ENCODE results near the gene R3HDM4. TPM values are rescaled to one million over a fixed set of nuclear protein-coding genes. Genes with fewer than 3 reads are reported as not detected.

R3HDM4 gene
- total and polyA plus RNA-seq, 2 donors from 2014 or later: 47.4 to 71.4 TPM

- TF ChIP-seq, protein P1, sequence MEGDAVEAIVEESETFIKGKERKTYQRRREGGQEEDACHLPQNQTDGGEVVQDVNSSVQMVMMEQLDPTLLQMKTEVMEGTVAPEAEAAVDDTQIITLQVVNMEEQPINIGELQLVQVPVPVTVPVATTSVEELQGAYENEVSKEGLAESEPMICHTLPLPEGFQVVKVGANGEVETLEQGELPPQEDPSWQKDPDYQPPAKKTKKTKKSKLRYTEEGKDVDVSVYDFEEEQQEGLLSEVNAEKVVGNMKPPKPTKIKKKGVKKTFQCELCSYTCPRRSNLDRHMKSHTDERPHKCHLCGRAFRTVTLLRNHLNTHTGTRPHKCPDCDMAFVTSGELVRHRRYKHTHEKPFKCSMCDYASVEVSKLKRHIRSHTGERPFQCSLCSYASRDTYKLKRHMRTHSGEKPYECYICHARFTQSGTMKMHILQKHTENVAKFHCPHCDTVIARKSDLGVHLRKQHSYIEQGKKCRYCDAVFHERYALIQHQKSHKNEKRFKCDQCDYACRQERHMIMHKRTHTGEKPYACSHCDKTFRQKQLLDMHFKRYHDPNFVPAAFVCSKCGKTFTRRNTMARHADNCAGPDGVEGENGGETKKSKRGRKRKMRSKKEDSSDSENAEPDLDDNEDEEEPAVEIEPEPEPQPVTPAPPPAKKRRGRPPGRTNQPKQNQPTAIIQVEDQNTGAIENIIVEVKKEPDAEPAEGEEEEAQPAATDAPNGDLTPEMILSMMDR (IDR thresholded peaks at IDR 0.05; ENCODE audit: borderline replicate concordance, extremely low read depth, insufficient read depth): no peak
- DNase-seq (peak; percentile 79 to 96 (median 87)), FAIRE-seq (no peak)
- Histone ChIP-seq H3K36me3 (ENCODE audit: control insufficient read depth in 2 of 3, insufficient read depth in 3 of 3, low read length in 3 of 3) (no peaks in the 10 kb centered on the region), H3K4me3 (ENCODE audit: low read length in 3 of 3) (no peak overlapping the region), H3K27me3 (ENCODE audit: control insufficient read depth, insufficient read depth, low read length) (no peaks in the 10 kb centered on the region), H3K4me1 (ENCODE audit: control insufficient read depth in 2 of 3, insufficient read depth in 2 of 3, low read depth in 1 of 3, low read length in 3 of 3) (peaks cover 0 to 48% (median 9%) of the 10 kb centered on the region in 3 donors), H3K9ac (ENCODE audit: low read length in 3 of 3) (no peak overlapping the region), H3K27ac (ENCODE audit: low read depth in 2 of 2, low read length in 2 of 2) (peak overlapping the region; percentile 25 to 36), H3K9me3 (ENCODE audit: control insufficient read depth in 2 of 3, insufficient read depth in 1 of 3, low read length in 3 of 3) (no peaks in the 10 kb centered on the region)
- intact Hi-C loops (cut with DNase I): no loop called here
Observed at GRCh38 chr19:944171-944567, 31.1 kb upstream of the R3HDM4 start.

- TF ChIP-seq, protein P1 (IDR thresholded peaks at IDR 0.05; ENCODE audit: borderline replicate concordance, extremely low read depth, insufficient read depth): no peak
- intact Hi-C loops (cut with DNase I): no loop called here
- Histone ChIP-seq H3K9ac (ENCODE audit: low read length in 3 of 3) (no peak overlapping the region), H3K9me3 (ENCODE audit: control insufficient read depth in 2 of 3, insufficient read depth in 1 of 3, low read length in 3 of 3) (no peaks in the 10 kb centered on the region), H3K36me3 (ENCODE audit: control insufficient read depth in 2 of 3, insufficient read depth in 3 of 3, low read length in 3 of 3) (no peaks in the 10 kb centered on the region), H3K27me3 (ENCODE audit: control insufficient read depth, insufficient read depth, low read length) (no peaks in the 10 kb centered on the region), H3K27ac (ENCODE audit: low read depth in 2 of 2, low read length in 2 of 2) (no peak overlapping the region), H3K4me1 (ENCODE audit: control insufficient read depth in 2 of 3, insufficient read depth in 2 of 3, low read depth in 1 of 3, low read length in 3 of 3) (peaks cover 0 to 48% (median 9%) of the 10 kb centered on the region in 3 donors), H3K4me3 (ENCODE audit: low read length in 3 of 3) (no peak overlapping the region)
- no peak for FAIRE-seq
- DNase-seq: peak in 2 of 5 donors; percentile 55 to 61
Observed at GRCh38 chr19:943551-944170, 30.6 kb upstream of the R3HDM4 start.

DNA sequence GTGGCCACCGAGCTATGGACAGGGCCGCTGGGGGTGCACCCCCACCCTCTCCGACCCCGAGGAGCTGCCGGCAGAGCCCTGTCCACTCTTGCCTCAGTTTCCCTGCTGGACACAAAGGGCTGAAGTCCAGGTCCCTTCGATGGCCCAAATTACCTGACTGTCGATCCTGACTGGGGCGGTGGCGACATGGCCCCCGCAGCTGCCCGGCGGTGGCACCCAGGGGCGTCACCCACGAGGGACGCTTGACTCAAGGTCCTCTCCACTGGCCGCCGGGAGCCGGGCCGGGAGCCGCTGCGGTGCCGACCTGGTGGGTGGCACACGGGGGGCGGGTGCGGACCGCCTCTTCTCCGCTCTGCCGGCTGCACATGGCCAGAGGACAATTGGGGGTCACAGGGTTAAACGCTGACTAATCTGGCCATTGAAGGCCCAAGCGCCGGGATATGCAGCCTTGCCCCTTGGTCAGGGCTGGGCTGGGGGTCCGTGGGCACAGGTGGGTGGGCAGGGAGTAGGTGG, 29.2 kb upstream of the R3HDM4 start:
- no peak overlapping the region for H3K9ac ChIP-seq (ENCODE audit: low read length in 3 of 3)
- no peaks in the 10 kb centered on the region for H3K9me3 ChIP-seq (ENCODE audit: control insufficient read depth in 2 of 3, insufficient read depth in 1 of 3, low read length in 3 of 3)
- TF ChIP-seq, protein P1 (IDR thresholded peaks at IDR 0.05; ENCODE audit: borderline replicate concordance, extremely low read depth, insufficient read depth): no peak
- peaks cover 0 to 48% (median 9%) of the 10 kb centered on the region in 3 donors for H3K4me1 ChIP-seq (ENCODE audit: control insufficient read depth in 2 of 3, insufficient read depth in 2 of 3, low read depth in 1 of 3, low read length in 3 of 3)
- H3K36me3 ChIP-seq (ENCODE audit: control insufficient read depth in 2 of 3, insufficient read depth in 3 of 3, low read length in 3 of 3): peaks cover 0 to 2% (median 0%) of the 10 kb centered on the region in 3 donors
- DNase-seq: peak in 1 of 5 donors; percentile 75
- H3K27me3 ChIP-seq (ENCODE audit: control insufficient read depth, insufficient read depth, low read length): no peaks in the 10 kb centered on the region
- intact Hi-C loops (cut with DNase I): no loop called here
- FAIRE-seq: no peak
- peak overlapping the region in 1 of 3 donors; percentile 43 for H3K4me3 ChIP-seq (ENCODE audit: low read length in 3 of 3)
- H3K27ac ChIP-seq (ENCODE audit: low read depth in 2 of 2, low read length in 2 of 2): peak overlapping the region in 1 of 2 donors; percentile 78
